SHP77 treated with DMSO at 0.1 percent for 48 hours (cell line): Measurements from ENCODE around the gene WARS2.

ENCODE experiments used
- DNase-seq: peaks from one replicate; lab custom pipeline; 2025; lab: John Stamatoyannopoulos, UW

Gene WARS2

DNA sequence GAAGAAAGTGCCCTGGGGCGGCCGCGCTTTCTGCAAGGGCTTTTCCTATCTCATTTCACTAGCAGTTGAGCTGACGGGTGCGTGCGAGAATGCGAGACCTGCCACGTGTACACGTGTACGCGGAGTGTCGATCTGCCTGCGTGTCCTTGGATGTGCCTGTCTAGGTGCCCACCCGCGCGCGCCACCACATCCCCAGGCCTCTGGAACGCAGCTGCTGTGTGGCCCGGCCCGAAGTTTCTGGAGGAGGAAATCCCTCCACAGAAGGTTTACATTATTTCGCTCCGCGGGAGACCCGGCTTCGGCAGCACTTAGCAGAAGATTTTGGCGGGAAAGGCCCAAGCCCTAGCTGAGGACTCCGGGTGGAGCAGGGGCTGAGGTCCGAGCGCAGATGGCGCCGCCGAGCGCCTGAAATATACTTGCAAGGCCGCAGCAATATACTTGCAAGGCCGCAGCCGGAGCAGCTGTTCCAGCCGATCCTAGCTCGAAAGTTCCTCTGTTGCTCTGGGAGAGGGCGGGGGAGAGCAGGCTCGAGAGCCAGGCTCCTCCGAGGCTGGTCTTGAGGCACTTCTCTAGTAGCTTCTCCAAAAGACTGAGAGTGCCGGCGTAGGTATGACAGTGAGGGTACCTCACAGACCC, 156.2 kb downstream of the WARS2 start:
- no peak for DNase-seq

DNA sequence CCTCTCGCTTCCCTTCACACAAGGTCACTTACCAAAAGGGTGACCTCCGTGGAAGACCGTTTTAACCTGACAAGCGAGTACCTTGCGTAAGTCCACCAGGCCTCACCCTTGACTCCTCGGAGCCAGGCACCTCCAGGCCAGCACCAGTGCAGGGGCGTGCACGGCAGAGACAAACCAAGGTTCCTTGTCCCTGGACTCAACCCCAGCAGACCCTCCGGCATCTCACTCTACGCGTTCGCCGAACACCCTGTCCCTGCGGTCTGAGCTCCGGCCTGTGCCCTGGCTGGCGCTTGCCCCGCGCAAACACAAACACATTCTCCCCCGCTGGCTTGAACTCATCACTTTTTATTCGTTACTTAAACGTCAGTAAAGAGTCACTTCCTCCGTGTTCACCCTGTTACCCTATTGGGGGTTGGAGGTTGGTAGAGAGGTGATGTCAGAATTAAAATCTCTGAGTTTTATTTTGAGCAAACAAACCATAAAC, 156.9 kb downstream of the WARS2 start:
- no peak for DNase-seq

DNA sequence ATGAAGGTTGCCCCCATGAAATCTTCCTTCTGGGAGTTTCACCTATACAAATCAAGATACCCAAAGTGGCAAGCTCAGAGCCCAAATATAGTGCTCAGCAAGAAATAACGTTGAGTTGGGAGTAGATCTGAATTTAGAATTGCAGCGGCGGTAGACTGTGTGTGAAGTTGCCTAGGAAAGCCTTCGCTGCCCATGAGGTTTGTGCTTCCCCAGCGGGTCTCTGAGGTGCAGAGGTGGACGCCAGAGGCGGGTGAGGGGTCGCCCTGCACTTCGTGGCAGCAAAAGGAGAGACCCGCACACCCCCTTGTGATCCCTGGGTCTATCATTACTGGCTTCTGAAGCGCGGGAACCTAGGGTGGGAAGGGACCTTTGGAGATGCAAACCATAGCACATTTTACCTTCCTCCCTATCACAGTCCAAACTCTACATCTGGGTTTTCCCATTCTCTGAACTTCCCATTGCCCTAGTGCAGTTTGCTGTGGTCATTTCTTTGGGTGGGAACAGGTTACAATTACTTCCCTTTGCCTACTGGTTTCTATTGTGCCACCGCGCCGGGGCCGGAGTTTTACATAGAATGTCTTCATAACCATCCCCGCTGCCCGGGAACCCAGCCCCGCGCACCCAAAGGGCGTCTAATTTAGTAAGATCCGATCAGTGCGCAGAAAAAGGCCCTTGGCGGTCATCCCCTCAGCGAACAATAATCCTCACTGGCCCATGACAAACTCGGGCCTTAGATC, 157.5 kb downstream of the WARS2 start:
- no peak for DNase-seq

DNA sequence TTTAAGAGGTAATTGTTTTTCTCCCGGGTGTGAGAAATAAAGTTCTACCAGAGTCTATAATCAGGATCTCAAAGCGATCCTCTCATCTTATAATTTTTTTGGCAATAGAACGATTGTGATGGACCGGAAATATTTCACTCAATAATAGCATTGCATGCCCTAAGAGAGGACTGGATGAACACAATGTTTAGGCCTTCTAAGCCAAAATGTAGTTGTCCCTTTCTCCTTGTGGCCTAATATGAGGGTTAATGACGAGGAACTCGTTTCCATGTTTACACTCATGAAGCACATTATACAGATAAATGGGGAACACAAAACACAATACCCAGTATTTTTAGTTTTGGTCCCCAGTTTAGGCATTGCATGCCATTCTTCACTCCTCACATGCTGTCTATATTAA, 158.2 kb downstream of the WARS2 start:
- DNase-seq, result no peak

DNA sequence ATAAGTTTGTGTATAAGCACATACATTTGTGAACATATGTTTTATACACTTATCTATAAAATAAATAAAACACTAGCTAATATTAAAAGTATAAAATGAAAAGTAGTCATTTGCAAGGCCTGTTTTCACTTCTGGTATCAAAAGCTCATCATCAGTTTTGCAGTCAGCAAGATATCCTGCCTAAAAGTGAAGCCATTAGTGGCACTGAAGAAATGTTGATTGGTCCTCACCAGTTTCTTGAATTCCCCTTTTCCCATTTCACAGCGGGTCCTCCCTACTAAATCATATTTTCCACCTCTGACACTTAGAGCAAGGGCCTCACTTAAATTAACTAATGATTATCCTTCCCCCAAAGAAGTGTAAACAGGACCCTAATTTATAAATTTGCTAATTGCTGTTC, 159.0 kb downstream of the WARS2 start:
- DNase-seq, result no peak
